H9 (cell line): Measurements from ENCODE around the gene SLC6A18. TPM values are rescaled to one million over a fixed set of nuclear protein-coding genes. Genes with fewer than 3 reads are reported as not detected.

Experiments used
- DNase-seq: peaks from one replicate; pipeline ENCODE4 v3.0.0-alpha.2; 2017
- H2AFZ ChIP-seq: one replicate; pipeline ENCODE4 v1.6.1; 2013; ENCODE audit warnings: mild to moderate bottlenecking, low read length, control low read depth, moderate library complexity
- H2AK5ac ChIP-seq: 2 replicates; pipeline ENCODE4 v1.6.1; 2013; ENCODE audit warnings: low read length, control low read depth, mixed read lengths; ENCODE audit not compliant: insufficient read length
- H2BK120ac ChIP-seq: one replicate; pipeline ENCODE4 v1.6.1; 2013; ENCODE audit warnings: low read depth, mild to moderate bottlenecking, low read length, control low read depth, inconsistent platforms; ENCODE audit not compliant: poor library complexity, severe bottlenecking
- H2BK12ac ChIP-seq: 2 replicates; pipeline ENCODE4 v1.6.1; 2013; ENCODE audit warnings: low read length, control low read depth, mixed read lengths, low read depth; ENCODE audit not compliant: insufficient read length
- H2BK15ac ChIP-seq: 2 replicates; pipeline ENCODE4 v1.6.1; 2013; ENCODE audit warnings: low read depth, low read length, control low read depth
- H2BK20ac ChIP-seq: one replicate; pipeline ENCODE4 v1.6.1; 2013; ENCODE audit warnings: low read depth, mild to moderate bottlenecking, low read length, control low read depth, inconsistent platforms; ENCODE audit not compliant: poor library complexity, severe bottlenecking
- H2BK5ac ChIP-seq: 2 replicates; pipeline ENCODE4 v1.6.1; 2013; ENCODE audit warnings: low read length, control low read depth, mixed read lengths; ENCODE audit not compliant: insufficient read length
- H3K14ac ChIP-seq: 2 replicates; pipeline ENCODE4 v1.6.1; 2013; ENCODE audit warnings: low read length, control low read depth; ENCODE audit not compliant: insufficient read depth
- H3K18ac ChIP-seq: 2 replicates; pipeline ENCODE4 v1.6.1; 2013; ENCODE audit warnings: low read depth, mild to moderate bottlenecking, mixed read lengths, low read length, control low read depth; ENCODE audit not compliant: insufficient read length
- H3K23ac ChIP-seq: 2 replicates; pipeline ENCODE4 v1.6.1; 2013; ENCODE audit warnings: low read length, control low read depth, mixed read lengths, low read depth; ENCODE audit not compliant: insufficient read length
- H3K23me2 ChIP-seq: 2 replicates; pipeline ENCODE4 v1.6.1; 2013; ENCODE audit warnings: low read depth, mild to moderate bottlenecking, mixed read lengths, low read length, control low read depth; ENCODE audit not compliant: insufficient read length, poor library complexity, severe bottlenecking
- H3K27ac ChIP-seq: 2 replicates; pipeline ENCODE4 v1.5.1; 2013; ENCODE audit warnings: low read length, control low read depth, mixed read lengths, low read depth; ENCODE audit not compliant: insufficient read length
- H3K27me3 ChIP-seq: 2 replicates; pipeline ENCODE4 v1.6.1; 2013; ENCODE audit warnings: low read length, control low read depth, inconsistent platforms; ENCODE audit not compliant: insufficient read depth
- H3K4ac ChIP-seq: 2 replicates; pipeline ENCODE4 v1.6.1; 2013; ENCODE audit warnings: low read depth, mild to moderate bottlenecking, control low read depth, inconsistent platforms, low read length, moderate library complexity
- H3K4me1 ChIP-seq: 2 replicates; pipeline ENCODE4 v1.6.1; 2013; ENCODE audit warnings: low read length, control low read depth, inconsistent platforms; ENCODE audit not compliant: insufficient read depth
- H3K4me2 ChIP-seq: 2 replicates; pipeline ENCODE4 v1.6.1; 2013; ENCODE audit warnings: low read length, control low read depth, mixed read lengths; ENCODE audit not compliant: insufficient read length, insufficient read depth
- H3K56ac ChIP-seq: 2 replicates; pipeline ENCODE4 v1.6.1; 2013; ENCODE audit warnings: low read depth, mild to moderate bottlenecking, mixed read lengths, low read length, control low read depth; ENCODE audit not compliant: insufficient read length
- H3K79me1 ChIP-seq: 2 replicates; pipeline ENCODE4 v1.6.1; 2013; ENCODE audit warnings: low read depth, mild to moderate bottlenecking, moderate library complexity, low read length, control low read depth, inconsistent platforms; ENCODE audit not compliant: insufficient read depth, poor library complexity, severe bottlenecking
- H3K79me2 ChIP-seq: 2 replicates; pipeline ENCODE4 v1.6.1; 2013; ENCODE audit warnings: low read length, control low read depth, inconsistent platforms; ENCODE audit not compliant: insufficient read depth
- H3K9ac ChIP-seq: 2 replicates; pipeline ENCODE4 v1.6.1; 2013; ENCODE audit warnings: low read length, control low read depth, mixed read lengths; ENCODE audit not compliant: insufficient read length; ENCODE audit errors: extremely low read depth
- H3K9me3 ChIP-seq: one replicate; pipeline ENCODE4 v1.6.1; 2013; ENCODE audit warnings: low read depth, low read length, inconsistent platforms; ENCODE audit not compliant: control insufficient read depth
- H3T11ph ChIP-seq: one replicate; pipeline ENCODE4 v1.6.1; 2013; ENCODE audit warnings: mild to moderate bottlenecking, low read length, control low read depth, inconsistent platforms
- H4K20me1 ChIP-seq: one replicate; pipeline ENCODE4 v1.6.1; 2013; ENCODE audit not compliant: control insufficient read depth, insufficient read length, insufficient read depth
- H4K5ac ChIP-seq: 2 replicates; pipeline ENCODE4 v1.6.1; 2013; ENCODE audit warnings: low read depth, mild to moderate bottlenecking, mixed read lengths, low read length, control low read depth; ENCODE audit not compliant: insufficient read length
- H4K8ac ChIP-seq: replicated peaks from 2 replicates; pipeline ENCODE4 v1.6.1; 2013; ENCODE audit warnings: low read length, control low read depth, mixed read lengths, low read depth; ENCODE audit not compliant: insufficient read length
- H4K91ac ChIP-seq: 2 replicates; pipeline ENCODE4 v1.6.1; 2013; ENCODE audit warnings: low read depth, mild to moderate bottlenecking, moderate library complexity, mixed read lengths, low read length, control low read depth; ENCODE audit not compliant: insufficient read length
- H3K27ac Mint-ChIP-seq, 3 experiments: 2 replicates in 2 of 3; 3 replicates in 1 of 3; pipeline ENCODE4 v1.8.0; 2020 to 2021; ENCODE audit warnings: mixed read lengths in 3 of 3, mild to moderate bottlenecking in 1 of 3, moderate library complexity in 1 of 3
- H3K27me3 Mint-ChIP-seq: 2 replicates; pipeline ENCODE4 v1.8.0; 2021; ENCODE audit warnings: low read depth, mild to moderate bottlenecking, moderate library complexity, mixed read lengths
- H3K36me3 Mint-ChIP-seq, 3 experiments: 2 replicates in 2 of 3; 3 replicates in 1 of 3; pipeline ENCODE4 v1.8.0; 2020 to 2021; ENCODE audit warnings: low read depth in 3 of 3, mixed read lengths in 3 of 3; ENCODE audit not compliant: insufficient read depth in 1 of 3
- H3K4me1 Mint-ChIP-seq, 2 experiments: 2 replicates each; pipeline ENCODE4 v1.8.0; 2020; ENCODE audit warnings: mixed read lengths in 2 of 2
- H3K4me3 Mint-ChIP-seq, 2 experiments: 2 replicates in 1 of 2; 3 replicates in 1 of 2; pipeline ENCODE4 v1.8.0; 2020 to 2021; ENCODE audit warnings: mild to moderate bottlenecking in 2 of 2, mixed read lengths in 2 of 2, moderate library complexity in 1 of 2
- H3K9me3 Mint-ChIP-seq, 2 experiments: 2 replicates in 1 of 2; 3 replicates in 1 of 2; pipeline ENCODE4 v1.8.0; 2020; ENCODE audit warnings: mild to moderate bottlenecking in 2 of 2, mixed read lengths in 2 of 2, moderate library complexity in 1 of 2
- WGBS: extraction: QIAGEN DNeasy Blood & Tissue Kit; methylation state at CpG from one replicate; pipeline ENCODE4 v1.1.7; 2013; ENCODE audit warnings: missing lambda C conversion rate, low lambda C conversion rate, mixed read lengths; ENCODE audit not compliant: insufficient read length; ENCODE audit errors: extremely low coverage; 5-methylcytosine and 5-hydroxymethylcytosine counted together
- total RNA-seq: library from RNA; stranded (reverse); gene quantifications from 2 replicates; pipeline ENCODE4 v1.2.1, GENCODE V29; 2021
- TF ChIP-seq, protein P1 (sequence below): fragments of 200-600 bp; sonication (generic); conservative IDR thresholded peaks from 3 replicates; pipeline ENCODE4 v1.8.0; 2021; ENCODE audit warnings: antibody characterized with exemption, mild to moderate bottlenecking

Gene SLC6A18
- total RNA-seq, 1 experiment from 2014 or later, result not detected

DNA sequence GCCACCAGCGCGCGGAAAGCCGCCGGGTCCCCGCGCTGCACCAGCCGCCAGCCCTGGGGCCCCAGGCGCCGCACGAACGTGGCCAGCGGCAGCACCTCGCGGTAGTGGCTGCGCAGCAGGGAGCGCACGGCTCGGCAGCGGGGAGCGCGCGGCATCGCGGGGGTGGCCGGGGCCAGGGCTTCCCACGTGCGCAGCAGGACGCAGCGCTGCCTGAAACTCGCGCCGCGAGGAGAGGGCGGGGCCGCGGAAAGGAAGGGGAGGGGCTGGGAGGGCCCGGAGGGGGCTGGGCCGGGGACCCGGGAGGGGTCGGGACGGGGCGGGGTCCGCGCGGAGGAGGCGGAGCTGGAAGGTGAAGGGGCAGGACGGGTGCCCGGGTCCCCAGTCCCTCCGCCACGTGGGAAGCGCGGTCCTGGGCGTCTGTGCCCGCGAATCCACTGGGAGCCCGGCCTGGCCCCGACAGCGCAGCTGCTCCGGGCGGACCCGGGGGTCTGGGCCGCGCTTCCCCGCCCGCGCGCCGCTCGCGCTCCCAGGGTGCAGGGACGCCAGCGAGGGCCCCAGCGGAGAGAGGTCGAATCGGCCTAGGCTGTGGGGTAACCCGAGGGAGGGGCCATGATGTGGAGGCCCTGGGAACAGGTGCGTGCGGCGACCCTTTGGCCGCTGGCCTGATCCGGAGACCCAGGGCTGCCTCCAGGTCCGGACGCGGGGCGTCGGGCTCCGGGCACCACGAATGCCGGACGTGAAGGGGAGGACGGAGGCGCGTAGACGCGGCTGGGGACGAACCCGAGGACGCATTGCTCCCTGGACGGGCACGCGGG is 69.9 kb downstream of the SLC6A18 start, which contains the start of gene TERT:
Gene TERT, minus strand, starts transcription at position 234 of the 815 bp plus-strand sequence. Its CDS starts 79 bp downstream, at position 155.
- peak; percentile 83 for DNase-seq
- H3K23ac ChIP-seq, result no peak within 1 kb of the TSS

More for the DNA sequence above, 69.9 kb downstream of the SLC6A18 start, which contains the start of gene TERT:
- Histone ChIP-seq H4K20me1 (no peaks in the 10 kb centered on the region), H3K9me3 (no peaks in the 10 kb centered on the region), H3T11ph (no peak within 1 kb of the TSS), H2BK12ac (no peak within 1 kb of the TSS), H3K27ac (no peak within 1 kb of the TSS), H3K14ac (peak within 1 kb of the TSS; percentile 70), H2AK5ac (no peak within 1 kb of the TSS), H3K23me2 (peaks cover 12% of the 10 kb centered on the region), H4K91ac (no peak within 1 kb of the TSS), H3K79me1 (no peaks in the 10 kb centered on the region), H3K27me3 (no peaks in the 10 kb centered on the region), H2BK20ac (no peak within 1 kb of the TSS), H4K8ac (no peak within 1 kb of the TSS), H3K18ac (no peak within 1 kb of the TSS), H3K79me2 (no peaks in the 10 kb centered on the region), H3K4me1 (no peaks in the 10 kb centered on the region), H3K56ac (no peak within 1 kb of the TSS), H3K4me2 (peak within 1 kb of the TSS; percentile 67), H2BK5ac (no peak within 1 kb of the TSS), H2BK120ac (no peak within 1 kb of the TSS), H3K4ac (no peak within 1 kb of the TSS), H3K9ac (no peak within 1 kb of the TSS), H4K5ac (no peak within 1 kb of the TSS), H2AFZ (no peak within 1 kb of the TSS), H2BK15ac (no peak within 1 kb of the TSS)
- WGBS, result no CpG with 5 or more reads among the region's 102 CpGs
- Mint-ChIP-seq H3K4me1 (no peaks in the 10 kb centered on the region), H3K36me3 (peaks cover 0 to 9% (median 4%) of the 10 kb centered on the region in 3 experiments; a peak in 5 of 7 replicates), H3K9me3 (no peaks in the 10 kb centered on the region; a peak in 1 of 5 replicates), H3K27ac (no peak within 1 kb of the TSS), H3K4me3 (peak within 1 kb of the TSS; percentile 57 to 74), H3K27me3 (peaks cover 18% of the 10 kb centered on the region)
- TF ChIP-seq, protein P1, sequence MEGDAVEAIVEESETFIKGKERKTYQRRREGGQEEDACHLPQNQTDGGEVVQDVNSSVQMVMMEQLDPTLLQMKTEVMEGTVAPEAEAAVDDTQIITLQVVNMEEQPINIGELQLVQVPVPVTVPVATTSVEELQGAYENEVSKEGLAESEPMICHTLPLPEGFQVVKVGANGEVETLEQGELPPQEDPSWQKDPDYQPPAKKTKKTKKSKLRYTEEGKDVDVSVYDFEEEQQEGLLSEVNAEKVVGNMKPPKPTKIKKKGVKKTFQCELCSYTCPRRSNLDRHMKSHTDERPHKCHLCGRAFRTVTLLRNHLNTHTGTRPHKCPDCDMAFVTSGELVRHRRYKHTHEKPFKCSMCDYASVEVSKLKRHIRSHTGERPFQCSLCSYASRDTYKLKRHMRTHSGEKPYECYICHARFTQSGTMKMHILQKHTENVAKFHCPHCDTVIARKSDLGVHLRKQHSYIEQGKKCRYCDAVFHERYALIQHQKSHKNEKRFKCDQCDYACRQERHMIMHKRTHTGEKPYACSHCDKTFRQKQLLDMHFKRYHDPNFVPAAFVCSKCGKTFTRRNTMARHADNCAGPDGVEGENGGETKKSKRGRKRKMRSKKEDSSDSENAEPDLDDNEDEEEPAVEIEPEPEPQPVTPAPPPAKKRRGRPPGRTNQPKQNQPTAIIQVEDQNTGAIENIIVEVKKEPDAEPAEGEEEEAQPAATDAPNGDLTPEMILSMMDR, result peak; percentile 29; the same call in 2 of the 3 replicates
